ENCODE measurements around the gene TBL1XR1. TPM values are rescaled to one million over a fixed set of nuclear protein-coding genes. Genes with fewer than 3 reads are reported as not detected.
"Not testable (repeated sequence)": the region's sequence is repeated elsewhere in the genome, so short reads cannot be mapped to it uniquely, and the experiment has no call there.

TBL1XR1 gene
- total RNA-seq, 2 donors from 2014 or later, result 131 to 180 TPM

DNA sequence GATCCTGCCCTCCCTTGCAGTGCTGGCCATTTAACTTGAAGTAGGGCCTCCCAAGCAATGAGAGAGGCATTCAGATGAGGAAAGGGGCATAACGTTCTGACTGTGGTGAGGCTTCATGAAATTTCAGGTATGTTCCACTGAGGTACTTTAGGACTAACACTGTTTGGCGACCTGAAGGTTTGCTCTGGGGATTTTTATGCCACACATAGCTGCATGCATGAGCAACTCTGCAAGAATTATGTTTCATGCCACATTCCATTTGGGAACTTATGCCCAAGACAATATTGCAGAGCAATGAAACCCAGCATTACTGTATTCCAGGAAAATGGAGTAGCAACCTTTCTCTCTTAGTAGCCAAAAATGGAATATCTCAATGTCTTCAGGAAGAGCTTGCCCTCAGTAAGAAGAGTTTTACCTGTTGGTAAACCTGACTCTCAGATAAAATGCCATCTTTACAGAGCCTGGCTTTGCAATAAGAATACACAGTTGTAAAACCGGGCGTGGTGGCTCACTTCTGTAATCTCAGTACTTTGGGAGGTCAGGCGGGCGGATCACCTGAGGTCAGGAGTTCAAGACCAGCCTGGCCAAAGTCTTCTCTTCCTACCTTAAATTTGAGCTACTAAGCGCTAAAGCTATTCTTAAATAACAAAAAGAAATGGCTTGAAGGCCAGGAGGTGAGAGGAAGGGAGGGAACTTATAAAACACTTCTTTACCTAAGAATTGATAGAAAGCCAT, 16.7 kb upstream of the TBL1XR1 start:
- no peak for ATAC-seq (replicated peaks)
- Mint-ChIP-seq H3K9me3 (no peaks in the 10 kb centered on the region), H3K4me1 (no peaks in the 10 kb centered on the region), H3K27ac (no peak overlapping the region), H3K4me3 (no peak overlapping the region), H3K36me3 (ENCODE audit: low read depth) (no peaks in the 10 kb centered on the region), H3K27me3 (no peaks in the 10 kb centered on the region)

DNA sequence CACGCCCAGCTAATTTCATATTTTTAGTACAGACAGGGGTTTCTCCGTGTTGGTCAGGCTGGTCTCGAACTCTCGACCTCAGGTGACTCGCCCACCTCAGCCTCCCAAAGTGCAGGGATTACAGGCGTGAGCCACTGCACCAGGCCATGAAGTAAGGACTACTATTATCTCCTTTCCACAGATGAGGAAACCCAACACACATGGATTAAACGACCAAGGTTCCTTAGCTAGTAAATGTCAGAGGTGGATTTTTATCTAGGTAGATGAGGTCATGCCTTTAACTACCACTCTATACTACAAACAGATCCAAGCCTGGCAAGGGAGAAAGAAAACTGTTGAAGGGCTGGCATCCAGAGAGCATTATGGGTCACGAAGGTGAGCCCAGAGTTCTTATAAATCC, 15.5 kb upstream of the TBL1XR1 start:
- Mint-ChIP-seq H3K4me1 (no peaks in the 10 kb centered on the region), H3K27ac (no peak overlapping the region), H3K9me3 (no peaks in the 10 kb centered on the region), H3K36me3 (ENCODE audit: low read depth) (no peaks in the 10 kb centered on the region), H3K27me3 (no peaks in the 10 kb centered on the region), H3K4me3 (no peak overlapping the region)
- ATAC-seq (replicated peaks), result no peak

DNA sequence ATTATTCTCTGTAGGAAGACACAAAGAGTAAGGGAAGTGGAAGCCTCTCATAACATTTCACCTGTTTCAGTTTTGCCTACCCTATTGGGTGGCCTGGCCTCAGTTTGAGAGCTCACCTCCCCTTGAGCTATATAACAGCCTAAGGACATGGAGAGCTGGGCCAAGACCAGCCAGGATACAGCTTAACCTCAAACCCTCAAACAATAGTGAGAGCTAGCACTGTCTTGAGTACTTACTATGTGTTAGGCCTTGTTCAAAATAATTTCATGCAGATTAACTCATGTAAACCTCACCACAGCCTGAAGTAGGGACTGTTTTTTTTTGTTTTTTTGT, 15.0 kb upstream of the TBL1XR1 start:
- peak; percentile 11 for ATAC-seq (replicated peaks)
- Mint-ChIP-seq H3K9me3 (no peaks in the 10 kb centered on the region), H3K36me3 (ENCODE audit: low read depth) (no peaks in the 10 kb centered on the region), H3K4me3 (no peak overlapping the region), H3K4me1 (no peaks in the 10 kb centered on the region), H3K27me3 (no peaks in the 10 kb centered on the region), H3K27ac (no peak overlapping the region)

DNA sequence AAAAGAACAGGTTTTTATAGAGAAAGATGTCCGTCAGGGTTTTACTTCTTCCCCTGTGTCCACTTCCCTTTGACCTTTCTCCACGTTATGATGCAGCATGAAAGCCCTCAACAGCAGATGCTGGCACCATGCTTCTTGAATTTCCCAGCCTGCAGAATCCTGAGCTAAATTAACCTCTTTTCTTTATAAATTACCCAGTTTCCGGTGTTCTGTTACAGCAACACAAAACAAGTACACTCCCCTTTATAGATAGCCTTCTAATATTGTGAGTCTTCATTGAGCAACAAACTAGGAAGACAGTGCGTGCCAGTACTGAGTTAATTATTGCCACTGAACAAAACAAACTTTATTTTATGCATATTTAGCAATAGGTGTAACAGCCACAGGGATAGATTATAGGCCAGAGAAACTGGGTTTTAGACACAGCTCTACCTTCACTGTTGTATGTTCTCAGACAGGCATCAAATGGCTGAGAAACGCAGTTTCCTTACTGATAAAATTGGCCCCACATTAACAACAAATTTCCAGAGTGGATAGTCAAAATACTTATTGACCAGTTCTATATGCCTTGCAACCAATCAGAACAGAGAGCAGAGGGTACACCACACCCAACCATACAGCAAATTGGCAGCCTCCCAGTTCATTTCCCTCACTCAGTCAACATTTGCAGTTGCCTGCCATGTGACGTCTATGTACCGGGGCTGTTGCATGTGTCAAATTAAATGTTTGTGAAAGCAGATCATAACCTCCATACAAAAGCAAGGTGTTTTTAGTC, 14.4 kb upstream of the TBL1XR1 start:
- H3K4me1 Mint-ChIP-seq, result no peaks in the 10 kb centered on the region
- no peak overlapping the region for H3K4me3 Mint-ChIP-seq
- H3K27ac Mint-ChIP-seq, result no peak overlapping the region
- no peaks in the 10 kb centered on the region for H3K36me3 Mint-ChIP-seq (ENCODE audit: low read depth)
- no peak for ATAC-seq (replicated peaks)
- no peaks in the 10 kb centered on the region for H3K27me3 Mint-ChIP-seq
- no peaks in the 10 kb centered on the region for H3K9me3 Mint-ChIP-seq

DNA sequence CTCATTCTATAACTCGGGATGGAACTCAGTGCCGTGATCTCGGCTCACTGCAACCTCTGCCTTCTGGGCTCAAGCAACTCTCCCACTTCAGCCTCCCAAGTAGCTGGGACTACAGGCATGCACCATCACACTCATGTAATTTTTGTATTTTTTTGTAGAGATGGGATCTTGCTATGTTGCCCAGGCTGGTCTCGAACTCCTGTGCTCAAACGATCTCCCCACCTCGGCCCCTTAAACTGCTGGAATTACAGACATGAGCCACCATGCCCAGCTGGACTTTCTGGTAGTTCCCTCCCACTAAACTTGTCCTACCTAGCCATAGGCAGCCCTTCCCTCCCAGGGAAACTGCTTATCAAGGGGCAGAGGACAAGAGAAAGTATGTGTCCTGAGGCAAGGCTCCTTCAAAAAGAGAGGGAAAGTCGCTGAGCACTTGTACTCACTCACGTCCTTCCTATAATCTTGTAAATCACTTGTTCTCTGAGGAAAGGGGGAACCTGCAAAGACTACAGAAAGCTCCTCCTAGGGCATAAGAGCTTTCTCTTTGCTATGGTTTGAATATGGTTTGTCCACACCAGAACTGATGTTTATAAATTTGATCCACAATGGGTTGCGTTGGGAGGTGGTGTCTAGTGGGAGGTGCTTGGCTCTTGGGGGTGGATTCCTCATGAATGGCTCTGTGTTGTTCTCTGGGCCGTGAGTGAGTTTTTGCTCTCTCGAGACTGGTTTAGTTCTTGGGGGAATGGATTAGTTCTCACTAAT, 13.6 kb upstream of the TBL1XR1 start:
- Mint-ChIP-seq H3K4me1 (no peaks in the 10 kb centered on the region), H3K4me3 (no peak overlapping the region), H3K27me3 (no peaks in the 10 kb centered on the region), H3K27ac (no peak overlapping the region), H3K9me3 (no peaks in the 10 kb centered on the region), H3K36me3 (ENCODE audit: low read depth) (no peaks in the 10 kb centered on the region)
- ATAC-seq (replicated peaks), result no peak

DNA sequence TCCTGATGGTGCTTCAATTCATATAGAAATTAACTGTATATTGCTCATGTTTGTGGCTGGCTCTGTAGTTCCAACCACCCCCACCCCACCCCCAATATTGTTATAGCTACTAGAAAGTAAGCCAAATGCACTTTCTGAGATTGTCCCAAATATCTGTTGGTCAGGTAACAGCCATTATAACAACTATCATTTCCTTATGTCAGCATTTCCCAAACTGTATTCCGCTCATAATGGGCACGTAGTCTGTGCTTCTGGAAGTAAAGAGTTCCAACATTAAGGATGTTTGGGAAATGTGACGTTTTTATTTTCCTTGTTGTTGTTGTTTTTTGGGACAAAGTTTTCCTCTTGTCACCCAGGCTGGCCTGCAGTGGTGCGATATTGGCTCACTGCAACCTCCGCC, 12.2 kb upstream of the TBL1XR1 start:
- H3K36me3 Mint-ChIP-seq (ENCODE audit: low read depth), result no peaks in the 10 kb centered on the region
- no peaks in the 10 kb centered on the region for H3K4me1 Mint-ChIP-seq
- no peak for ATAC-seq (replicated peaks)
- H3K27me3 Mint-ChIP-seq, result no peaks in the 10 kb centered on the region
- H3K27ac Mint-ChIP-seq, result no peak overlapping the region
- no peaks in the 10 kb centered on the region for H3K9me3 Mint-ChIP-seq
- no peak overlapping the region for H3K4me3 Mint-ChIP-seq

DNA sequence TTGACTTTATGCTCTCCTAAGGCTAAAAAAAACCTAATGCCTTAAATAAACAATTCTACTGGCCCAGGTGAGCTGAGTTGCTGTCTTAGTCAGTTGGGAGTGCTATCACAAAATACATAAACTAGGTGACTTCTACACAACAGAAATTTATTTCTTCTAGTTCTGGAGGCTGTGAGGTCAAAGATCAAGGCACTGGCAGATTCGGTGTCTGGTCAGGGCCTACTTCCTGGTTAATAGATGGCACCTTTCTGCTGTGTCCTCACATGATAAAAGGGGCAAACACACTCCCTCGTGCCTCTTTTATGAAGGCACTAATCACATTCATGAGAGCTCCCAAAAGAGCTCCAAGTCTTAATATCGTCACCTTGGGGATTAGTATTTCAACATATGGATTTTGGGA, 11.5 kb upstream of the TBL1XR1 start:
- no peaks in the 10 kb centered on the region for H3K4me1 Mint-ChIP-seq
- no peaks in the 10 kb centered on the region for H3K36me3 Mint-ChIP-seq (ENCODE audit: low read depth)
- H3K27me3 Mint-ChIP-seq, result no peaks in the 10 kb centered on the region
- no peak overlapping the region for H3K4me3 Mint-ChIP-seq
- H3K27ac Mint-ChIP-seq, result no peak overlapping the region
- no peaks in the 10 kb centered on the region for H3K9me3 Mint-ChIP-seq
- no peak for ATAC-seq (replicated peaks)

DNA sequence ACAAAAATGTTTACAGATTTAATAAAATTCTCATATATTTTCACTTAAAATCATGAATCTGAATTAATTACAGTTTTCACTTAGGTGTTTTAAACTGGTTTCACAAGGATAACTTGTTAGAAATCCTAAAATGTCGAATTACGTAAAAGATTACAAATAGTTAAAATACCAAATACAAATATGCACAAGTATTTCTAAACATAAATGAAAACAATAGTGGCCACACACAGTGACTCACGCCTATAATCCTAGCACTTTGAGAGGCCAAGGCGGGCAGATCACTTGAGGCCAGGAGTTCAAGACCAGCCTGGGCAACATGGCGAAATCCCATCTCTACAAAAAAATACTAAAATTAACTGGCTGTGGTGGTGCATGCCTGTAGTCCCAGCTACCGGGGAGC, 10.9 kb upstream of the TBL1XR1 start:
- no peak for ATAC-seq (replicated peaks)
- Mint-ChIP-seq H3K27ac (no peak overlapping the region), H3K4me1 (no peaks in the 10 kb centered on the region), H3K27me3 (no peaks in the 10 kb centered on the region), H3K9me3 (no peaks in the 10 kb centered on the region), H3K4me3 (no peak overlapping the region), H3K36me3 (ENCODE audit: low read depth) (no peaks in the 10 kb centered on the region)

DNA sequence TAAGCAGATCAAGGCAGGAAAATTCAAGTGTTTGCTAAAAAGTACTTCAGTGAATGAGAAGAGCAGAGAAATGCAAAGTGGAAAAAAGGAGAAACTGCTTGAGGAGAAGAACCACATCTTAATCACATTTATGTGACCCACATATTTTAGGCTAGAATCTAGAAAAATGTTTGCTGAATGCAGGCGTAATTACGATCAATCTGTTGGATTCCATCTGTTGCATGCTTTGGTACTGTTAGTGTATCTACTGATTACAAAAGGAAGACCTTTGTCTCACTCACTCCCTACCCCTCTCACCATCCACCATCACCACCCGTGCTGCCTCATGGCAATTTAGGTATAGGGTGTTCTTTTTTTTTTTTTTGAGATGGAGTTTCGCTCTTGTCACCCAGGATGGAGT, 9.7 kb upstream of the TBL1XR1 start:
- no peaks in the 10 kb centered on the region for H3K9me3 Mint-ChIP-seq
- H3K36me3 Mint-ChIP-seq (ENCODE audit: low read depth), result no peaks in the 10 kb centered on the region
- H3K4me1 Mint-ChIP-seq, result peaks cover 5% of the 10 kb centered on the region
- no peaks in the 10 kb centered on the region for H3K27me3 Mint-ChIP-seq
- ATAC-seq (replicated peaks), result no peak
- no peak overlapping the region for H3K27ac Mint-ChIP-seq
- no peak overlapping the region for H3K4me3 Mint-ChIP-seq

DNA sequence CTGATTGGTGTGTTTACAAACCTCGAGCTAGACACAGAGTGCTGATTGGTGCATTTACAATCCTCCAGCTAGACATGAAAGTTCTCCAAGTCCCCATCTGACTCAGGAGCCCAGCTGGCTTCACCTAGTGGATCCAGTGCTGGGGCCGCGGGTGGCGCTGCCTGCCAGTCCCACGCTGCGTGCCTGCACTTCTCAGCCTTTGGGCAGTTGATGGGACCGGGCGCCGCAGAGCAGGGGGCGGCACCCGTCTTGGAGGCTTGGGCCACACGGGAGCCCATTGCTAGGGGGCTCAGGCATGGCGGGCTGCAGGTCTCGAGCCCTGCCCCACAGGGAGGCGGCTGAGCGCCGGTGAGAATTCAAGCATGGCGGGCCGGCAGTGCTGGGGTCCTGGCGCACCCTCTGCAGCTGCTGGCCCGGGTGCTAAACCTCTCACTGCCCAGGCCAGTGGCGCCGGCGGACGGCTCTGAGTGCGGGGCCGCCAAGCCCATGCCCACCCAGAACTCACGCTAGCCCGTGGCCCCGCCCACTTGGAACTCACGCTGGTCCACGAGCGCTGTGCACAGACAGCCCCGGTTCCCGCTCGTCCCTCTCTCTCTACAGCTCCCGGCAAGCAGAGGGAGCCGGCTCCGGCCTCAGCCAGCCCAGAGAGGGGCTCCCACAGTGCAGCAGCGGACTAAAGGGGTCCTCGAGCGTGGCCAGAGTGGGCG, 6.6 kb upstream of the TBL1XR1 start:
- ATAC-seq (replicated peaks), result no peak
- Mint-ChIP-seq H3K36me3 (ENCODE audit: low read depth) (no peaks in the 10 kb centered on the region), H3K9me3 (no peaks in the 10 kb centered on the region), H3K4me3 (no peak overlapping the region), H3K27ac (no peak overlapping the region), H3K27me3 (no peaks in the 10 kb centered on the region), H3K4me1 (peaks cover 21% of the 10 kb centered on the region)

DNA sequence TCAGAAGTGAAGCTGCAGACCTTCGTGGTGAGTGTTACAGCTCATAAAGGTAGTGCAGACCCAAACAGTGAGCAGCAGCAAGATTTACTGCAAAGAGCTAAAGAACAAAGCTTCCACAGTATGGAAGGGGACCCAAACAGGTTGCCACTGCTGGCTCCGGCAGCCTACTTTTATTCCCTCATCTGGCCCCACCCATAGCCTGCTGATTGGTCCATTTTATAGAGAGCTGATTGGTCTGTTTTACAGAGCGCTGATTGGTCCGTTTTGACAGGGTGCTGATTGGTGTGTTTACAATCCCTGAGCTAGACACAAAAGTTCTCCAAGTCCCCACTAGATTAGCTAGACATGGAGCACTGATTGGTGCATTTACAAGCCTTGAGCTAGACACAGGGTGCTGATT, 5.7 kb upstream of the TBL1XR1 start:
- Mint-ChIP-seq H3K4me3 (peak overlapping the region; percentile 83), H3K4me1 (peaks cover 29% of the 10 kb centered on the region)
- H3K27ac Mint-ChIP-seq; H3K36me3 Mint-ChIP-seq (ENCODE audit: low read depth); ATAC-seq (replicated peaks); H3K27me3 Mint-ChIP-seq; H3K9me3 Mint-ChIP-seq: not testable (repeated sequence)

DNA sequence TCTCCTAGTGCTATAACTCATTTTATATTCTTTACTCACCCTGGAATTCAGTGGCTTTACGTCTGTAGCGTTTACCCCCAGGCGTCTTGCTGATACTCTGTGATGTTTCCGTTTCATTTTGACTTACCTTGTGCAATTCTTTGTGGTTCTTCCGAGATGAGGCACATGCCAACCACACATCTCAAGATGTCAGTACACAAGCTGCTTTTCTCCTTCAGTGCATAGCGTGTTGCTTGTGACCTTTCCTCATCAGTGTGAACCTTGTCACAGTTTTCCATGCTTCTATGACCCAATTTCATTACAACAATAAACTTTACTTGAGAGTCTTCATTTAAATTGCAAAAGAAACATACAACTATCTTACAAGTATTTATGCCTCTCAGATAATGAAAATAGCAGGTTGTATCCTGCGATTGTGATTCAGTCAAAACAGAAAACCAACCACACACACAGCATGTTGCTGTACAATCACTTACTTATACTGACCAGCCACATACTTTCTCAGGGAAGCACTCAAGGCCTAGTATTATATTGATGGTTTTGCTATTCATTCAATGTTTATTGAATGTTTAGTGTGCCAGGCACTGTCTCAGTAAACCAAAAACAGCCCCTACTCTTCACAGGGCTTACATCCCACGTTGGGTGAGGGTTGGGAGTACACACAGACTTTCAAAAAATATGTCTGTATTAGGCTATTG, 4.6 kb upstream of the TBL1XR1 start:
- H3K4me1 Mint-ChIP-seq, result peaks cover 29% of the 10 kb centered on the region
- no peaks in the 10 kb centered on the region for H3K9me3 Mint-ChIP-seq
- no peaks in the 10 kb centered on the region for H3K36me3 Mint-ChIP-seq (ENCODE audit: low read depth)
- peak overlapping the region; percentile 83 for H3K4me3 Mint-ChIP-seq
- H3K27me3 Mint-ChIP-seq, result no peaks in the 10 kb centered on the region
- peak; percentile 82 for ATAC-seq (replicated peaks)
- peak overlapping the region; percentile 89 for H3K27ac Mint-ChIP-seq

DNA sequence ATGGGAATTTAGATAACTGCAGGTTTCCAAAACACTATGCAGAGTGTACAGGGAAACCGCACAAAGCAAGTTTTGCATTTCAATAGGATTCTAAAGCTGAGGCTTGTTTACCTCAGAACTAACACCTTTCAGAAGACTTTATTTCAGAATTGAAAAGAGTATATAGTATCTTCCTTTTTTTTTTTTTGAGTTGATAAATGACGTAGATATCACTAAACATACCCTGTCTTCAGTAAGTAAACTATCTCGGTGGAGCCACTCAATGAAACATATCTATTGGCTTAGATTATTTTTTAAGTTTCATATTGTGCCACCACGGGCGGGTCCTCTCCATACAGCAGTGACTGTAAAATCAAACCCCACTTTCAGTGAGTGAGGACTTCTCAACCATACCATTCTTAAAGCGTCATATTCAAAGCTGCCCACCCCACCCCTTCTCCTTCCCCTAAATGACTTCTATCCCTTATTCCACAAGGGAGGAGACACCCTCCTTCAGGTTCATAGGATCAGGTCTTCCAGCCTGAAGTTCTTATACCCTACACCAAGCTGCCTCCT, 2.0 kb upstream of the TBL1XR1 start:
- H3K27ac Mint-ChIP-seq, result peak overlapping the region; percentile 47
- no peaks in the 10 kb centered on the region for H3K9me3 Mint-ChIP-seq
- peak overlapping the region; percentile 72 for H3K4me3 Mint-ChIP-seq
- H3K27me3 Mint-ChIP-seq, result no peaks in the 10 kb centered on the region
- peaks cover 25% of the 10 kb centered on the region for H3K36me3 Mint-ChIP-seq (ENCODE audit: low read depth)
- H3K4me1 Mint-ChIP-seq, result peaks cover 35% of the 10 kb centered on the region
- no peak for ATAC-seq (replicated peaks)

Data from activated T-helper 17 cell treated with anti-CD3 and anti-CD28 coated beads, Interleukin-2, amount 50 U/mL, for 72 hours (primary cell).